Stimulated activated CD4-positive, alpha-beta T cell treated with anti-CD3 and anti-CD28 coated beads, Interleukin-1b, Interleukin-23, amount 100 ng/mL, for 24 hours (primary cell): ENCODE results near the gene SERF2.
"Not testable (repeated sequence)": the region's sequence is repeated elsewhere in the genome, so short reads cannot be mapped to it uniquely, and the experiment has no call there.

Experiments
- DNase-seq, 4 experiments: peaks; one replicate each; pipeline ENCODE4 v3.0.0-alpha.2; 2020; ENCODE audit warnings: low read depth in 4 of 4, low spot score in 1 of 4

SERF2 gene

DNA sequence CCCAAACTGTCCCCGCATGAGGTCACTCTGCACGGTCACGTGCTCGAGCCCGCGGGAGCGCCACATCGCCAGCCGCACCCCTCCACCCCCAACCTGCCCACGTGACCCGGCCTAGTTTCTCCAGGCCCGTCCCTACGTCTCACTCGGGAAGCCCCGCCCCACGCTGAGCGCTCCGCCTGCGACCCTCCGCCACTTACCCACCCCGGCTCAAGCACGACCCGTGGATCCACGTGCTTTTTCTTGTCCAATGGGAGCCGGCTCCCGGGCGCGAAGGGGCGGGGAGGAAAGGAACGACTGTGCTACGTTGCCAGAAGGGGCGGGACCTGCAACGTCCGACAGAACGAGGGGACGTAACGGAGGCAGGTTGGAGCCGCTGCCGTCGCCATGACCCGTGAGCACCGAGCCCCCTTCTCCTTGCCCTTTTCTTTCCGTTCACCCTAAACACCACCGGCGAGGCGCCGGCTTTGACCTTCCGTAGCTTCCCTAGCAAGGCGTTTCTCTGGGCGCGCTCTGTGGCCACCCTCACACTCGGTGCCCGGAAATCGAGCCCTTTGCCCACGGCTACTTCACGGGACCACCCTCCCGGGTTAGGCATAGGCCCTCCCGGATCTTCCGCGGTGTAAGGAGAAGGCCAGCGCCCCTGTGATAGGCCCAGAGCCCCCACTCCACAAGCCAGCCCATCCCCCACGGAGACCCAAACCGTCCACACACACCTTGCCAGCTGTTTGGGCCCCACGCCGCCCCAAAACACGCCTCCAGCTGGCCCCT lies at the start of gene SERF2:
Gene SERF2 (plus strand): TSS at position 328 of the 768 bp plus-strand sequence. CDS start 57 bp downstream, at position 385.
- peak; percentile 97 to 100 (median 99) for DNase-seq

DNA sequence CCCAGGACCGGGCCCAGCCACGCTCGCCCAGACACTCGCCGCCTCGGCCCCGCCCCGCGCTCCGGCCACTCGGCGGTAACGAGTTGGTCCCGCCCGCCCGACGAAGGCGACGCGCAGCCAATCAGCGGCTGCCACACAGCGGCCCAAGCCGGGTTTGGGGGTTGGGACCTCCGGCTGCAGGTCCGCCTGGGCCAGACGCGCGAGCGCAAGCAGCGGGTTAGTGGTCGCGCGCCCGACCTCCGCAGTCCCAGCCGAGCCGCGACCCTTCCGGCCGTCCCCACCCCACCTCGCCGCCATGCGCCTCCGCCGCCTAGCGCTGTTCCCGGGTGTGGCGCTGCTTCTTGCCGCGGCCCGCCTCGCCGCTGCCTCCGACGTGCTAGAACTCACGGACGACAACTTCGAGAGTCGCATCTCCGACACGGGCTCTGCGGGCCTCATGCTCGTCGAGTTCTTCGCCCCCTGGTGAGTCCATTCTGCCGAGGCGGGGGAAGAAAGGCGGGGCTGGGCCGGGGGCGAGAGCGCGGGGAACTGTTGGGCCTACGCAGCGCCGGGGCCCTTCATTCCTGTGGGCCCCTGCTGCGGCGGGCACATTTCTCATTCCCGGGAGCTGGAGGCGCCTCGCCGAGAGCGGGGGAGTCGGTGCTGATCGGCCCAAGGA lies 45.7 kb upstream of the SERF2 start, which contains the start of gene PDIA3:
Gene PDIA3 (plus strand): TSS at position 194 of the 658 bp plus-strand sequence. CDS start 102 bp downstream, at position 296.
- peak; percentile 65 to 87 (median 76) for DNase-seq

DNA sequence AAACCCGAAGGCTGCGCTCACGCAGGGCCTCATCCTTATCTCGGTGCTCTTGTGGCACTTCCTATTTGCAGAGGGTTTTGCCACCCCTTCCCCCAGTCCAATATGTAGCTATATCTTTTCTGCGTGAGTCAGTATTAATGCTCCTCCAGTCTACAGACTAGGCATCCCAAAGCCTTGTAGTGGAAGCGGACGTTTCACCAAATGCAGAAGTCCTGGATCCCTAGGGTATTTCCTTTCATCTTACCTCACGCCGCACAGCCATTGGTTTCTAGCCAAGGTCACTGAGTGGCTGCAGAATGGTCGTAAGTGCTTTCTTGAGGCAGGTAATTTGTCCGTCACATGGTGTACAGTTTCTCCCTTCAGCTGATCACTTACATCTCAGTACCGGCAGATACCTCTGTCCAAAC lies 45.2 kb upstream of the SERF2 start:
- DNase-seq: not testable (repeated sequence)

DNA sequence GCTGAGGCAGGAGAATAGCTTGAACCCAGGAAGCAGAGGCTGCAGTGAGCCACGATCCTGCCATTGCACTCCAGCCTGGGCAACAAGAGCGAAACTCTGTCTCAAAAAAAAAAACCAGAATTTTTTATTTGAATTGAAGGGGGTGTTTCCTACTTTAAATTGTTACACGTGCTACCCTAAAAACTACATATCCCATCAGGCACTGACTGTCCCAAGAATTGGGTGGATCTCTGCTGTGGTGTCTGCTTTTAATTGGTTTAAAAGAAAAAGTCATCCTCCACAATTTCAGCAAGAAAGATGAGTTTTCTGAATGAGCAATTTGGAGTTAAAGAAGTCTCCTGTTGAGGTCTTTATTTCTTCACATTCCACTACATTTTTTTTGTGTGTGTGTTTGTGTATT lies 43.7 kb upstream of the SERF2 start:
- DNase-seq: no peak

DNA sequence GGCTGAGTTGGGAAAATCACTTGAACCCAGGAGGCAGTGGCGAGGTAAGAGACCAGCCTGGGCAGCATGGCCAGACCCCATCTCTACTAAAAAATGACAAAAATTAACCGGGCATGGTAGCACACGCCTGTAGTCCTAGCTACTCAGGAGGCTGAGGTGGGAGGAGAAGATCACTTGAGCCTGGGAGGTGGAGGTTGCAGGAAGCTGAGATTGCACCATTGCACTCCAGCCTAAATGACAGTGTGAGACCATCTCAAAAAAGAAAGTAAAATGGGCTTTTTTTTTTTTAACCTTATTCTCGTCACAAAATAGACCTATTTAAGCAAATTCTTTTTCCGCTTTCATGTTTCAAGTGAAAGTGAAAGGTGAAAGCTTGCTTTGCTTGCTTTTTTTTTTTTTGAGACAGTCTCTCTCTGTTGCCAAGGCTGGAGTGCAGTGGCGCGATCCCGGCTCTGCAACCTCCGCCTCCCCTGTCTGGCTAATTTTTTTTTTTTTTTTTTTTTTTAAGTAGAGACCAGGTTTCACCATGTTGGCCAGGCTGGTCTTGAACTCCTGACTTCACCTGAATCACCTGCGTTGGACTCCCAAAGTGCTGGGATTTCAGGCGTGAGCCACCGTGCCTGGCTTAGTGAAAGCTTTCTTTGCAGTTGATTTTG lies 42.3 kb upstream of the SERF2 start:
- DNase-seq: peak in 1 of 4 experiments; percentile 24

DNA sequence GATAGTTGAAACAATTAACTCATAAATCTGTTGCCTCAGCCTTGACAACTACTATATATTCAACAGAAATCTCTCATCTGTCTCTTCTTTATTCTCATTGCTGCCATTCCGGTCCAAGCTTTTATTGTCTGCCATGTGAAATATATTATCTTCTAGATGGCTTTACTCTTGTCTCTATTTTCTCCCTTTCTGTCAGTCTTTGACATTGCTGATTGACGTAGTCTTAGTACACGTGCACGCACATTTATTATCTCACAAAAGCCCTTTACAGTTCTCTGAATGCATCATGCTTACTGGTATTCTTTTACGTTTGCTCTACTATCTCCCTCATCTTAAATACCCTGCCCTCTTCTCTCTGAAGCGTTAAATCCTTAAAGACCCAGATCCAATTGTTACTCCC lies 40.2 kb upstream of the SERF2 start:
- DNase-seq: no peak

DNA sequence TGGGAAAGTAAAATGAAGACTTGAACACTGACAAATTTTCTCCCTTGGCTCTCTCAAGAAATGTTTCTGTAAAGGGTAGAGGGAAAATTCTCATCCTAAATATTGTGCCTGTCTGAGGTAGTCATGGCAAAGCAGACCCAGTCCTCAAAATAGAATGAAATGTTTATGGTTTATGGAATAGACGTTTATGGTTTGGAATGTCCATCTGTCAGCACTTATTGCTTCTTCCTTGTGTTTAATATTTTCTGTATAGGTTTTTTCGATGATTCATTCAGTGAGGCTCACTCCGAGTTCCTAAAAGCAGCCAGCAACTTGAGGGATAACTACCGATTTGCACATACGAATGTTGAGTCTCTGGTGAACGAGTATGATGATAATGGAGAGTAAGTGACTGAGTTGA lies 29.3 kb upstream of the SERF2 start:
- no peak for DNase-seq

DNA sequence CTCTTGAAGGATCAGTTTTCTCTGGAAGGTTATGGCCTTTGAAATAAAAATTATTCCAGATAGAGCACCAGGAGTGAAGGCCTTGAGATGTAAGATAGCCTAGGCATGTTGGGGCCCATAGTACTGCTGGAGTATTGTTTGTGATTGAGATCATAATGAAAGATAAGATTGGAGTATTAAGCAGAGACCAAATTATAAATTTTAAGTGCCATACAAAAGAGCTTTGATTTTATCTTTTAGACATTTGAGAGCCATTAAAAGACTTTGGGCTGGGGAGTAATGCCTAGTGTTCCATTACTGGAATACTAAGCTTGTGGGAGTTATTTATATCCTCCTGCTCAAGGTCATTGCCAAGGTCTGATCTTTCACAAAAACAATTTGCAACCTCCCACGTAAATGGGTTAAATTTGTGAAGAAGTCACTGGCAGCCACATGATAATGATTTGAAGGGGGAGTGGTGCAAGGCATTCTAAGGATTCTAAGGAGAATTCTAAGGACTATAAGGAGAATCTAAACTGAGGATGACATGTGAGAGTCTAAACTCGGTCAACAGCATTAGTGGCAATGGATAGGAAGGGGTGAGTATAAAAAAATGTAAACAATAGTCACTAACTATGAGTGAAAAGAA lies 28.2 kb upstream of the SERF2 start:
- no peak for DNase-seq

DNA sequence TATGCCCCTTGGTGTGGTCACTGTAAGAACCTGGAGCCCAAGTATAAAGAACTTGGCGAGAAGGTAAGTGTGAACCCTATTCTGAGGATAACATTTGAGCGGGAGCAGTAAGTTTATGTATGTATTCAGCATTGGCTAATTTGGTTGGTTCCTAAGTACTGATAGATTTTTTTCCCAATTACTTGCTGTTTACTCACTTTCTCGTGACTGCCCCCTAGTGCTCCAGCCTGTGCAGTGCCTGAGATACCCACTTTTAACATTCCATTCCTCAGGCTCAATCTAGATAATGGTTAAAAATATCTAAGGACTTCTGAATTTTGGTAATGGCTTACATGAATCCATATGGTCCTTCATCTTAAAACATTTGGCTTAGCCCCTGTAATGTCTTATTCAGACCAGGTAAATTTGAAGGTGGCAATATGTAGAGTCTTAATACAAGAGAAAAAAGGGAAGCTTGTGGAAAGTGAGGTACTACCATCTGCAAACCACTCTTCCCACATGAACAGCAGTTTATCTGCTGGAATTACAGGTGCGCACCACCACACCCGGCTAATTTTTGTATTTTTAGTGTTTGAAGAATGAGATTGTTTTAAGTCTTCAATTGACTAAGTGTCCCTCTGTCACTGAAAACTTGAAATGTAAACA lies 22.4 kb upstream of the SERF2 start:
- DNase-seq: peak in 2 of 4 experiments; percentile 41 to 54

DNA sequence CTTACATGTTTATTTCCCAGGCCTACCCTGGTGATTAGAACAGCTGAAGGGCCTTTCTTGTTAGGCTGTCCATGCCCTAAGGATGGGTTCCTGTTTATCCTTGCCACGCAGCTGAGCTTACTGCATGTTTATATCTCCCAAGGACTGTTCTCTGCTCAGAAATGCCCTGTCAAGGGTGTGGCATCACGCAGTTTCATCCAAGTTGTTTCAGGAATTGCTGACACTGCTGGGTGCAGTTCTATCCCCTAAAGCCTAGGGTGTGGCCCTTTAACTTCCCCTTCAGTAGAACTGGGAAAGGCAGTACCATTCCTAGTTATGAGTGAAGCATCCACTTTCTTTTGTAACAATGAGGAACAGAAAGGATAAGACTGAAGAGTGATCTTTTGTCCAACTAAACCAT lies 20.3 kb upstream of the SERF2 start:
- DNase-seq: no peak

DNA sequence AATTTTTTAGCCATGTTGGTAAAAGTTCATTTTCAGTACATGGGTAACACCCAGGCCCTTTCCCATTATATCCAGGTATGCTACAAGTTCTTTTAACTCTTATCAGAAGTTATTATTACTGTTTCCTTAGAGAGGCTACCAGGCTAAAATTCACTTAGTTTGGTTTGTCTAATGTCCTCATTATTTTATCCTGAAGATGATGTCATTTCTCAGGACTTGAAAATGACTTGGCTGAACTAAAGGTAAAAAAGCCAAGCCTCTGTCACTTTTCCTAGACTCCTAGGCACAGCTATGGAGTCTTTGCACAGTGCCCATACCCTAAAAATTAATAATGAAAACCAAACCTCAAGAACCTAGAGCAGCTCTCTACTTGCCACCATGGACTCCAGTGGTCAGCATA lies 19.5 kb upstream of the SERF2 start:
- DNase-seq: no peak

DNA sequence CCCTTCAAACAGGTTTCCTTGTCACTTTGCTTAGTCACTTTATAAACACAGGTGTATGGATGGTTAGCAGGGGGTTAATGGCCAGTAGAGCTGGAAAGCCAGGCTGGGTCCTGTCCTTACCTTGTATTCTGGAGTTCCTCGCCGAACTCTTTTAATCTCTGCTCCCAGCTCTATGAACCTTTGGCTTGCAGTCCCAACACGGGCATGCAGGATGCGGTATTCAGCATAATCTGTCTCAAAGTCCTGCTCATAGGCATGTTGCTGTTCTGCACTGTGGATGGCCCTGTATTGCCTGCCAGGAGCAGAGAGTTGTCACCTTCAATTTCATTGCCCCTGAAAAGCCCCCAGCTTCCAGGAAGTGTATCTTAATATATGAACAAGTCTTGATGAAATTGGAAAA lies 18.1 kb upstream of the SERF2 start:
- no peak for DNase-seq

DNA sequence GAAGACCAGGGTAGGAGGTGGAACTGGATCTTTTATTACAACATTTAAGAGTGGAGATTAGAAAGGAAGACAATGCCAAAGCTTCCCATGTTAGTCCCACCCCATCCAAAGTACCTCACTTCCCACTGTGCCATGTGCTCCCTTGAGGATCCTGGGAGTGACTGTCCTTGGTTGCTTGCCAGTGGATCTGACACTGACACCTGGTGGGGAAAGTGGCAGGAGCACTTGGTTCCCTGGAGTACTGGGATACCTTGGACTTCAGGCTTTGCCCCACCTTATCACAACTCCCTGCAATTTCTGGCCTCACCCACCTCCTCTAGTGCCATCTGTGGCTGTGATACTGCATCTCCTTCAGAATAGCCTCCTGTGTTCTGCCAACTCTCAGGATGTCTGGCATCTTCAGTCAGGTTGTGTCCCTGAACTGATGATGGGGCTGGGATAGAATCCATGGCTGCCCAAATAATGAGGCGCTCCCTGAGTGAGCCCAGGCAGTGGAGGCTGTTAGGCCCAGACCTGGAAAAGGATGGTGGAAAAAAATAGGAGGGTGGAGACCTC lies 16.6 kb upstream of the SERF2 start:
- no peak for DNase-seq

DNA sequence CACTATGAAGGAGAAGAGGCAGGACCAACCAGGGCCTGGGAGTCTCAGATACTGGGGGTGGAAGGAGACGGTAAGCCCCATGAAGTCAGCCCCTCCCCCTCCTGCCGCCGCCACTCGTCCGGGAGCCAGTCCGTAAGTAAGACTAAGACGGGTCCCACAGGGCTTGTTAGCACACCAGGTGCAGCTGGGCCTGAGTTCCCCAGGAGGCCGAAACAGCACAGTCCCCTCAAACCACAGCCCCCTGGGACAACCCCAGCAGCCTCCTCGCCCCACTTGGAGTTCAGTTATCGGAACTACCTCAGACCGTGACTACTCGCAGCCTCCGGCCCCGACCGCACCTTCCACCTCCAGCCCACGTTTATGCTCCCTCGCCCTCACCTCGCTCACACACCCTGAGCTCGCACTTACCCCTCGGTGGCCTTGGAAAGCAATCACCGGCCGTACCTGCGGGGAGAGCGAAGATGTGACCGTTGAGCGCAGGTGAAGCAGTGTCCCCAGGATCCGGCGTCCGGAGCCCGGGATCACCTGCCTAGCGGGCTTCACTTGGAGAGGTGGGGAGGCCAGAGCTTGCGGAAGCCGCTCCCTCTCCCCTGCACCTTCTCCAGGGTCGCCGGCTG lies 15.9 kb upstream of the SERF2 start:
- DNase-seq: no peak

DNA sequence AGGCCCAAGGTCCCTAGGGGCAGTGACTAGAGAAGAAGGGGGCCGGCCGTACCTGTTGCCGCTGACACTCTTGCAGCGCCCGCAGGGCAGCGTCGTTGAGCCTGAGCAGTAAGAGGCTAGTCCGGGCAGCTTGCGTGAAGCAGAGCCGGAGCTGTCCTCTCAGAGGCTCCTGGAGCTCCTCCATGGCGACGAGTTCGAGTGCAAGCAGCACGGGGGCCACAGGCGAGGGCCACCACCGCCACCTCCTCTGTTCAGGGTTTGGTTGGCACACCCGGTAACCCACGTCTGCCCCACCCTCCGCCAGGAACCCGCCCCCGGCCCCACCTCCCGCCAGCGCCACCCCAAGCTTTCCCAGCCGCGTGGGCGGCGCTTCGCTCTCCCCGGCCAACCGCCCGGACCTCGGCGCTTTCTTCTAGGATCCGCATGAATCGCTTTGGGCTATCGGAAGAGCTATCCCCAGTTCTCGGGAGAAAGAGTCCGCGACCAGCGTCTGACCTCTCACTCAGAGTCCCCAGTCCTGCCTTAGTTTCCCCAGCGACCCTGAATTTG lies 15.3 kb upstream of the SERF2 start, which contains the start of gene ELL3:
Gene ELL3 (minus strand): TSS at position 249 of the 549 bp plus-strand sequence. CDS start 65 bp downstream, at position 184.
- peak; percentile 38 to 73 (median 54) for DNase-seq

DNA sequence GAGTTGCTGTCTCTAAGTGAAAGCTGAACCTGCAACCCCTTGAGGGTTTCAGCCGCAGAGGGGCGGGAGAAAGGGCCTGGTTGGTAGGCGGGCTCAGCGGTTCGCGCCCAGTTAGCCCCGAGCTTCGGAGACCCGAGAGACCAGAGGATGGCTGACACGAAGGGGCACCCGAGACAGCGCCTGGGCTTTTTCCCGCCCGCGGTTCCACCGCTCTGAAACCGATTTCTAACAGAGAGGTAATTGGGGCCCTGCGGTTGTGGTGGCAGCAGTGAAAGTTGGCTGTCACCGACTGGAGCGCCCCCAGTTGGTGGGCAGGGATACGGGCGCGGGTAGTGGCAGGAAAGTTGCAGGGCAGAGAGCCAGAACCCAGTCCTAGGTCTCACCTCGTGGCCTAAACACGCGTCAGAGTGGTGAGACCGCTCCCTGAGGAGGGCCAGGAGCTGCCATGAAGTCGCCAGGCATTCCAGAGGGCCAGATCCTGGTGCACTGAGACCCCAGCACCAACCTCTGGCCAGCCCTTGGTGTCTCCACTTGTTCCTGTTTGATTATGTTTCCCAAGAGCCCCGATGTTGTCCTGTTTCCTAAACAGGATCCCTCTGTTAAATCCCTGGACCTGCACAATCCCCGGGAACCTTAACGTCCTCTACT lies 14.7 kb upstream of the SERF2 start:
- peak; percentile 58 to 82 (median 69) for DNase-seq

DNA sequence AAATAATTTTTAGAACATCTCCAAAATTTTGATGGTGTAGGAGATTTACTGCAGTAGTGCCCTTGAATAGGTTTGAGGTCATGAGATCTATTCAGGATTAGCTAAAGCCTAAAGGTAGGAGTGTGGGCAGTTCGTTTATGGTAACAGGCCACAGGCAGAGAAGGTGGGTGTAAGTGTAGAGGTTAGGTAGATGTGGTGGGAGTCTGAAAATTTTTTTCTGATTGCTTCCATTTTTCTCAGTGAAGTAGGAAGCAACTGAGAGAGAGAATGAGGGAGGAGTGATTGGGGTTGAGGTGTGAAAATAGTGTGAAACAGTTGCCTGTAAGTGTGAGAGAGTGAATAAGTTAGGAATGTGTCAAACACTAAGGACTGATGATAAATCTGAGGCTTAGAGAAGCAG lies 13.1 kb upstream of the SERF2 start:
- no peak for DNase-seq

DNA sequence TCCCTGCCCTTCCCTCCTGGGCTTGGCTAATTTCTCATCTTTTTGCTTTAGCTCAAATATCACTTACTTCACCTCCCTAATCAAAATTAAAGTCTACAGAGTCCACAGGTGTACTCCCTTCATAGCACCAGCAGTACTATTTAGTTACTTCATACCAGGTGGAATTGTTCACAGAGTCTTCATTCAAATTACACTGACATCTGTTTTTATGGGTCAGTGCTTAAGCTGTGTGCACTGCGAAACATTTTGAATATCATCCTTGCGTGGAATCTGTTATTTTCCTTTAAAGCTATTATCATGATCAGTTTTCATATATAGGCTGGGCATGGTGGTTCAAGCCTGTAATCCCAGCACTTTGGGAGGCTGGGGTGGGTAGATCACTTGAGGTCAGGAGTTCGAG lies 2.7 kb upstream of the SERF2 start:
- DNase-seq: no peak

DNA sequence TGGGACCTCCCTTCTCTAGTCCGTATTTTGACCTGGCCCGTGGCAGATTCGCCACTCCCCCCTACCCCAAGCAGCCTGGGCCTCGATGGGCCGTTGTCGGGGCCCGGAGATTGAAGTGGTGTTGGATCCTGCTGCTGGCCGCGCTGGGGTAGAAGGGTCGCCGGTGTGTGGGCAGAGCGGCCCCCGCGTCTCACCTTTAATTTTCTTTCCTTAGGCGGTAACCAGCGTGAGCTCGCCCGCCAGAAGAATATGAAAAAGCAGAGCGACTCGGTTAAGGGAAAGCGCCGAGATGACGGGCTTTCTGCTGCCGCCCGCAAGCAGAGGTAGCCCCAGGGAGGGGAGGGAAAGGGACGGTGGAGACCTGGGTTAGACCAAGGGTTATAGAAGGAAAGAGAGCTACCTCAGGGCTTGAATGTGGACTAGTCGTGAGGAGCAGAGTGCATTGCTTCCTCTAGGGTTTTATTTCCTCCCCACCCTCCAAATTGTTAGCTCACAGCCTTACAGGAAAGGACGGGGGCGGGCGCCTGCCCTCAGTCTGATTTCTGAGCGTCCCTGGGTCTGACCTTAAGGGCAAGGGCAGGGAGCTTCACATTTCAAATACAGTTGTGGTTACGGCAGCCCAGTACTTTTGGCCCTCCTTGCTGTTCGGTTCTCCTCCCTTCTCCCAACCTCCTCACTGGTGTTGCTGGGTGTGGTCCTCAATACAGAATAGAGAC lies 799 bp downstream of the SERF2 start:
- no peak for DNase-seq
